Activated CD4-positive, alpha-beta T cell treated with anti-CD3 and anti-CD28 coated beads for 1 hour (primary cell): Measurements from ENCODE around the gene BLVRB.
A peak's percentile ranks its signal among the peaks of the same experiment; 100 is the strongest.
"Not testable (repeated sequence)": the region's sequence is repeated elsewhere in the genome, so short reads cannot be mapped to it uniquely, and the experiment has no call there.

ENCODE experiments used
- DNase-seq: peaks from one replicate; pipeline ENCODE4 v3.0.0-alpha.2; 2020

The BLVRB gene

GRCh38 chr19:40465557-40466218, at the start of gene BLVRB:
Gene BLVRB, minus strand, starts transcription at chr19:40465745. Its CDS starts 57 bp downstream, at chr19:40465688.
- DNase-seq = peak; percentile 99

GRCh38 chr19:40513741-40514315, 48.3 kb upstream of the BLVRB start:
- no peak for DNase-seq

GRCh38 chr19:40513345-40513678, 47.8 kb upstream of the BLVRB start:
- no peak for DNase-seq

GRCh38 chr19:40512473-40513344, 47.2 kb upstream of the BLVRB start:
- DNase-seq = no peak

- no peak for DNase-seq
These were observed 46.5 kb upstream of the BLVRB start for GRCh38 chr19:40512110-40512472.

- DNase-seq = no peak
These were observed 45.9 kb upstream of the BLVRB start for GRCh38 chr19:40511487-40511886.

GRCh38 chr19:40510526-40511115, 45.1 kb upstream of the BLVRB start:
- DNase-seq = no peak

- no peak for DNase-seq
These were observed 43.3 kb upstream of the BLVRB start for GRCh38 chr19:40508739-40509260.

GRCh38 chr19:40507892-40508291, 42.3 kb upstream of the BLVRB start:
- no peak for DNase-seq

- DNase-seq = no peak
These were observed 40.6 kb upstream of the BLVRB start for GRCh38 chr19:40506099-40506498.

- DNase-seq = no peak
These were observed 37.8 kb upstream of the BLVRB start for GRCh38 chr19:40503320-40503695.

- no peak for DNase-seq
These were observed 37.2 kb upstream of the BLVRB start for GRCh38 chr19:40502647-40503319.

GRCh38 chr19:40502081-40502480, 36.5 kb upstream of the BLVRB start:
- DNase-seq = no peak

GRCh38 chr19:40501599-40501998, 36.1 kb upstream of the BLVRB start:
- no peak for DNase-seq

- not testable (repeated sequence) for DNase-seq
These were observed 35.4 kb upstream of the BLVRB start for GRCh38 chr19:40500678-40501530.

- DNase-seq = no peak
These were observed 33.8 kb upstream of the BLVRB start for GRCh38 chr19:40499320-40499719.

- no peak for DNase-seq
These were observed 31.7 kb upstream of the BLVRB start for GRCh38 chr19:40497214-40497613.

- no peak for DNase-seq
These were observed 28.8 kb upstream of the BLVRB start for GRCh38 chr19:40494191-40494838.

GRCh38 chr19:40493778-40494177, 28.2 kb upstream of the BLVRB start:
- no peak for DNase-seq

GRCh38 chr19:40492274-40492673, 26.7 kb upstream of the BLVRB start:
- no peak for DNase-seq

- no peak for DNase-seq
These were observed 24.3 kb upstream of the BLVRB start for GRCh38 chr19:40489882-40490230.

GRCh38 chr19:40486017-40486416, 20.5 kb upstream of the BLVRB start:
- no peak for DNase-seq
